ENCODE measurements around the gene BICRA.
A peak's percentile ranks its signal among the peaks of the same experiment; 100 is the strongest.

BICRA gene

DNA sequence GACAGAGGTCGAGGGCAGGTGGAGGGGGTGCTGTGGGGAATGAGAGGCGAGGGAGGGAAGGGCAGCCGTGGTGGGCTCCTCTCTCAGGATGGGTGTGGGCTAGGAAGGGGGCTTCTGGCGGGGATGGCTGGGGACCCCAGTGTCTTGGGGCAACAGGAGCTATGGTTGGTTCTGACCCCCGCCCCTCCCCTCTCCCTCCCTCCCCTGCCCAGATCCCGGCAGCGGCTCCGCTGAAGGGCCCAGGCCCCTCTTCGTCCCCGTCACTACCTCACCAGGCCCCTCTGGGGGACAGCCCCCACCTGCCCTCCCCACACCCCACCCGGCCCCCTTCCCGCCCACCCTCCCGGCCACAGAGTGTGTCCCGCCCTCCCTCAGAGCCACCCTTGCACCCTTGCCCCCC is 85.0 kb downstream of the BICRA start:
- DNase-seq (ENCODE audit: low read depth in 2 of 2), result no peak

DNA sequence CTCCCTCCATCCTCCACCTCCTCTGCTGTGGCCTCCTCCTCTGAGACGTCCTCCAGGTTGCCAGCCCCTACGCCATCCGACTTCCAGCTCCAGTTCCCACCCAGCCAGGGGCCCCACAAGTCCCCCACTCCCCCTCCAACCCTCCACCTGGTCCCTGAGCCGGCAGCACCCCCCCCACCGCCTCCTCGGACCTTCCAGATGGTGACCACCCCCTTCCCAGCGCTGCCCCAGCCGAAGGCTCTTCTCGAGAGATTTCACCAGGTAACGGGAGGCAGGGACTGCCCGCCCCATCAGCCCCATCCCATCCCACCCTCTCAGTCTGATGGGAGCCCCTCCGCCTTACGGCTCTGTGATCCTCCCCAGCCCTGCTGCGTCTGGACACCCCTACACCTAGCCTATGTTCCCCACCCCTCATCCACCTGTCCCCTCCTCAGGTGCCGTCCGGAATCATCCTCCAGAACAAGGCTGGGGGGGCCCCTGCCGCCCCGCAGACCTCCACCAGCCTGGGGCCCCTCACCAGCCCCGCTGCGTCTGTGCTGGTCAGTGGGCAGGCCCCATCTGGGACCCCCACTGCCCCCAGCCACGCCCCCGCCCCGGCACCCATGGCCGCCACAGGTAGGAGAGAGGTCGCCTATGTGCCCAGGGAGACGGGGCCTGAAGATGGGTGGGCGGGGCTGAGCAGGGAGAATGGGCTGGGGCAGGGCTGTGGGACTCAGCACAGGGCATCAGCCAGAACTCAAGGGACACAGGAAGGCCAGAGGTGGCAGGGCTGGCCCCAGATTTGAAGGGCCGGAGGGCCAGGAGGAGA is 85.7 kb downstream of the BICRA start:
- no peak for DNase-seq (ENCODE audit: low read depth in 2 of 2)

DNA sequence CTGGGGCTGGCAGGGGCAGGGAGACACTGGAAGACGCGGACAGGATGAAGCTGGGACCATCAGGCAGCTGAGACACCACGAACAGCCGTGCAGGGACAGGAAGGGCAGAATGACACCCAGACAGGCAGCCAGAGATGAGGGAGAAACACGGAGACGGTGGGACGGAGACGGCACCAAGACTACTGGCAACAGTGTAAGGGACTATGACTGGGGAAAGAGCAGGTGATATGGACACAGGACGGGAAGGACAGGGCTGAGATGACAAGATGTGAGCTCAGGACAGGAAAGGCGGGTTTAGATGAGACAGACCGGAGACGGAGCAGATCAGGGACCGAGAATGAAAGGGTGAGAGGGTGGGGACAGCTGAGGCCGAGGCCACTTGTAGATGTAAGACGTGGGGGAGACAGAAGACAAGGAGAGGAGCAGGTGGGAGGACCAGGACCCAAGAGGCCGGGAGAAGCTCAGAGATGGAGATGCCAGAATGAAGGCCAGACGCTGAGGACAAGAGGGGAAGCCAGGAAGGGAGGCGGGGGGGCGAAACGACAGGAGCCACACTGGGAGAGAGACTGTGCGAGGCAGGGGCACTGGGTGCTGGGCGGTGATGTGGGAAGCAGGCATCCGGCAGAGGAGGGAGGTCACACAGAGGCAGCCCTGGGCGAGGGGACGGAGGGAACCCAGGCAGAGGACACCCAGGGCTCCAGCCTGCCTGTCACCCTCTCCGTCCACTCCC is 86.8 kb downstream of the BICRA start:
- no peak for DNase-seq (ENCODE audit: low read depth in 2 of 2)

DNA sequence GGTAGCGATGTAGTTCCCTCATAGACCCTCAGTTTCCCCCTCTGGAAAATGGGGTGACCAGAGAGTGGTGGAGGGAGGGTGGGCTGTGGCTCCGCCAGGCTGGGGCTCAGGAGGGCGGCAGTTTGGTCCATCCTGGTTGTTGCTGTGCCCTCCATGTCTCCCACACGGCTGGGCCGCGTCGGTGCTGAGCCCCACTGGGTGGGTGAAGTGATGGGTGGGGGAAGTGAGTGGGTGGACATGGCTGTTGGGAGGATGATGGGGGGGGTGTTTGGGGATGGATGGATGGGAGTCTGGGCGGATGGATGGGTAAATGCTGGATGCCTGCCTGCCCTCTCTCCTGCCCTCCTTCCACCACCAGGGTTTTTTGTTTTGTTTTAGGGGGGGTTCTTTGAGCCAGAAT is 87.7 kb downstream of the BICRA start:
- no peak for DNase-seq (ENCODE audit: low read depth in 2 of 2)

DNA sequence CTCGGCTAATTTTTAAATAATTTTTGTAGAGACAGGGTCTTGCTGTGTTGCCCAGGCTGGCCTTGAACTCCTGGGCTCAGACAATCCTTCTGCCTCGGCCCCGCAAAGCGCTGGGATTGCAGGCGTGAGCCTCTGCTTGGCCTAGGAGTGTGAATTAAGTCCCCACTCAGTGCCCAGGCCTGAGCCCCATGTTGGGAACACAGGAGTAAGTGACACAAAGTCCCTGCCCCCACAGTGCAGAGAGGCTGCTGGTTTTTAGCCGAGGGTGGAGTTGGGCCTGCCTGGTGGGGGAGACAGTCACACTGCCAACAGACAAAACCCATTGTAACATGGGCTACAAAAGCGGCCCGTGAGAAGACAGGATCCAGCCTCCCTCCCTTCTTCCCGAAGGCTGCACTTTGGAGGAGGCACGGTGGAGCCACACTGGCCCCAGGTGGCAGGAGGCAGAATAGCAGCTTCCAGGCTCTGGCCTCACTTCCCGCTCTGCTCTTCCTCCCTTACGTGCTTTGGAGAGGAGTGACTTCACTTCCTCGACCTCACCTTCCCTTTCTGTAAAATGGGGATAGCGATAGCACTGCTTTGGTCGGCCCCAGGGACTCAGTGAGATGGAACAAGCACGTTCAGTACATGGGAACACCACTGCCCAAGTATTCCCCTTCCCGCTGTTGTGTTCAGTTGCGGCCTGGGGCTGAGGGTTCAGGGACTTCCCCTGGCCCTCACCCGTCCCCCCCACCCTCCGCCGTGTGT is 89.1 kb downstream of the BICRA start:
- DNase-seq (ENCODE audit: low read depth in 2 of 2), result peak; percentile 24 to 44

DNA sequence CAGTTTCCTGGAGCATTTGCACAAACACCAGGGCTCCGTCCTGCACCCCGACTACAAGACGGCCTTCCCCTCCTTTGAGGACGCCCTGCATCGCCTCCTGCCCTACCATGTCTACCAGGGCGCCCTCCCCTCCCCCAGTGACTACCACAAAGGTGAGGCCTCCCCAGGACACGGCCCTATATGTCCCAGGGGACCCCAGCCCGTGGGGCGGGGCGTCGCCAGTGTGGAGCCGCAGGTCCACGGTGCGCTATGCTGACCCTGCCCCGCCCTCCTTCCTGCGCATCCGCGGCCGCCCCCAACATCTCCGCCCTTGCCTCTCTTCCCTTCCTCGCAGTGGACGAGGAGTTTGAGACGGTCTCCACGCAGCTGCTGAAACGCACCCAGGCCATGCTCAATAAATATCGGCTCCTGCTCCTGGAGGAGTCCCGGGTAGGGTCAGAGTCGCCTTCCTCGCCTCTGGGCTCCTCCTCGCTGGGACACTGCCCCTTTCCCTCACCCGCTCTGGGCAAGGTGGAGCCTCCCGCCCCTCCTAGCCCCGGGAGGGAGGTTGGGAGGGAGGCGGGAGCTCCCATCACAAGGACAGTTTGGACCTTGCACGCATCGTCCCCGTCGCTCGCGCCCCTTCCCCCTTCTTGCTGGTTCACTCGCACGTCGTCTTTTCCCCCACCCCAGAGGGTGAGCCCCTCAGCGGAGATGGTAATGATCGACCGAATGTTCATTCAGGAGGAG is 89.9 kb downstream of the BICRA start:
- DNase-seq (ENCODE audit: low read depth in 2 of 2), result no peak

DNA sequence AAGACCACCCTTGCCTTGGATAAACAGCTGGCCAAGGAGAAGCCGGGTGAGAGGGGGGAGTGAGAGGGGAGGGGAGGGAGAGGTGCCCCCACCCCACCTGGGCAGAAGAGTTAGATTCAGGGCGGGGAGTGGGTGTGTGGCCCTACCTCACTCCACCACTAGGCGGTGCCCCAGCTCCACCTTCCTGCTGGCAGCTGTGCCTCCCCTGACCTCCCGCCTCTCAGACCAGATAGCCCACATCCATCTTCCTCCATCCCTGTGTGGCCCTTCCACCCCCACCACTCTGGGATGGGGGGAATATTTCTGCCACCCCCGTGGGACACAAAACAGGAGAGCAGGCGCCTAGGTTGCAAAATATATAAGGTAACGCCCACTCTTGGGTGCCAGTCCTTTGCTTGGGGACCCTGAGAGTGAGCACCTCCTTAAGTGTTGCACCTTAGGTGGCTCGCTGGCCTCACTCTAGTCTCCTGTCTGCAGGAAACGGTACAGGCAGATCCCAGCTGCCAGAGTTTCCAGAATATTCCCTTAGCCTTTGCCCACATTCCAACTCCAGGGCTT is 90.5 kb downstream of the BICRA start:
- peak; percentile 20 to 33 for DNase-seq (ENCODE audit: low read depth in 2 of 2)

DNA sequence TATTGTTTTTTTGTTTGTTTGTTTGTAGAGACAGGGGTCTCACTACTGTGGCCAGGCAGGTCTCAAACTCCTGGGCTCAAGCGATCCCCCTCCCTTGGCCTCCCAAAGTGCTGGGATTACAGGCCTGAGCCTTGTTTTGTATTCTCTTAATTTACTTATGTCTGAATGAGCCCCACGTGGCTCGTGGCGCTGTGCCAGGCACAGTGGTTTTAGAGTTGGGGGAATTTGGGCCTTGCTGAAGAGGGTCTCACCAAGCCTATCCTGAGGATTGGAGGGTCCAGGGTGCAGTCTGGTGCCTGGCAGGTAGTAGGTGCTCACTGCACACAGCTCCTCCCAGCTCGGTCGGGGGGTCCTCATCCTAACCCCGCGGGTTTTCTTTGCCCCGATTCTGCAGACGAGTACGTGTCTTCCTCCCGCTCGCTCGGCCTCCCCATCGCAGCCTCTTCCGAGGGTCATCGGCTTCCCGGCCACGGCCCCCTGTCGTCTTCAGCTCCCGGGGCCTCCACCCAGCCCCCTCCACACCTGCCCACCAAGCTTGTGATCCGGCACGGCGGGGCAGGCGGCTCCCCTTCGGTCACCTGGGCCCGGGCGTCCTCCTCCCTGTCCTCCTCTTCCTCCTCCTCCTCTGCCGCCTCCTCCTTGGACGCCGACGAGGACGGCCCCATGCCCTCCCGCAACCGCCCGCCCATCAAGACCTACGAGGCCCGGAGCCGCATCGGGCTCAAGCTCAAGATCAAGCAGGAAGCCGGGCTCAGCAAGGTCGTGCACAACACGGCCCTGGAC is 92.2 kb downstream of the BICRA start:
- no peak for DNase-seq (ENCODE audit: low read depth in 2 of 2)

DNA sequence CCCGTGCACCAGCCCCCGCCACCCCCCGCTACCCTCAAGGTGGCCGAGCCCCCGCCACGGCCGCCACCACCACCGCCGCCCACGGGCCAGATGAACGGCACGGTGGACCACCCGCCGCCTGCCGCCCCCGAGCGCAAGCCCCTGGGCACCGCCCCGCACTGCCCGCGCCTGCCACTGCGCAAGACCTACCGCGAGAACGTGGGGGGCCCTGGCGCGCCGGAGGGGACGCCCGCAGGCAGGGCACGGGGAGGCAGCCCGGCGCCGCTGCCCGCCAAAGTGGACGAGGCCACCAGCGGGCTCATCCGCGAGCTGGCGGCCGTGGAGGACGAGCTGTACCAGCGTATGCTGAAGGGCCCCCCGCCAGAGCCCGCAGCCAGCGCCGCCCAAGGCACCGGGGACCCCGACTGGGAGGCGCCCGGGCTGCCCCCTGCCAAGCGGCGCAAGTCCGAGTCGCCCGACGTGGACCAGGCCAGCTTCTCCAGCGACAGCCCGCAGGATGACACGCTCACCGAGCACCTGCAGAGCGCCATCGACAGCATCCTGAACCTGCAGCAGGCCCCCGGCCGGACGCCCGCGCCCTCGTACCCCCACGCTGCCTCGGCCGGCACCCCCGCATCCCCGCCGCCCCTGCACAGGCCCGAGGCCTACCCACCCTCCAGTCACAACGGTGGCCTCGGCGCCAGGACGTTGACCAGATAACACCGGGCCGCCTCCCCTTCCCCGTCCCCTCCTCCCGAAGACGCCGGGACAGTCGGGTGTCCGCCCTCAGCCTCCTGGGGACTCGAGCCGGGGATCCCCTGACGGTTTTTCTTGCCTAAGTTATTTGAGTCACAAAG is 93.0 kb downstream of the BICRA start:
- no peak for DNase-seq (ENCODE audit: low read depth in 2 of 2)

DNA sequence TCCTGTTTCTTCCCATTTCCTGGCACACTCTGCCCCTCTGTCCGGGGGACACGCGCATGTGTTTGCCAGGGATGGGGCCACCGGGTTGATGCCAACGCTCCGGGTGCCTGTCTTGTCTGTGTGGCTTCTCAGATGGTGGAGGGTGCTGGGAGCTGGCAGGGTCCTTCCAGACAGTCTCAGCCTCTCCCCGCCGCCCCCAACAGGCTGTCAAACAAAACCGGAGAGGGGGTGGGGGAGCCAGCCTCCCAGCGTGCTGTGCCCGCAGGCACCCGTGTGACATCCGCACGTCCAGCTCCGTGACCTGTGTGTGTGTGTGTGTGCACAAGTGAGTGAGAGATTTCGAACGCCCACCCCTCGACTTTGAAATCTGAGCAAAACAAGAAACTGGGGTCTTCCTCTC is 93.7 kb downstream of the BICRA start:
- DNase-seq (ENCODE audit: low read depth in 2 of 2), result no peak

DNA sequence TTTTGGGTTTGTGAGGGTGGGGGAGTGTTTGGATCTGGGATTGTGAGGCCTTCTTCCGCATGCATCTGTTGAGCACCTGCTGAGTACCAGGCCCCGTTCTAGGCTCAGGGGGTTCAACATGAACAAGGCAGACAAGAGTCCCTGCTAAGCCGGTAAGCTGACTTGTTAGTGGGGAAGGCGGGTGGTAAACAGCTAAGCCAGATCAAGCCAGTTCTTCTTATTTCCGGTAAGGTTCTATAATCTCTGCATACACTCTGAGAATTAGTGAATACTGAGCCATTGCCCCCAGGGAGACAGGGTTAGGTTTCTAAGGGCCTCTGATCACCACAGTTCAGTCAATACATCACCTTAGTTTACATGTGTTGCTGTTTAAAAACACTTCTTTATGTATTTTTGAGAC is 94.4 kb downstream of the BICRA start:
- no peak for DNase-seq (ENCODE audit: low read depth in 2 of 2)

DNA sequence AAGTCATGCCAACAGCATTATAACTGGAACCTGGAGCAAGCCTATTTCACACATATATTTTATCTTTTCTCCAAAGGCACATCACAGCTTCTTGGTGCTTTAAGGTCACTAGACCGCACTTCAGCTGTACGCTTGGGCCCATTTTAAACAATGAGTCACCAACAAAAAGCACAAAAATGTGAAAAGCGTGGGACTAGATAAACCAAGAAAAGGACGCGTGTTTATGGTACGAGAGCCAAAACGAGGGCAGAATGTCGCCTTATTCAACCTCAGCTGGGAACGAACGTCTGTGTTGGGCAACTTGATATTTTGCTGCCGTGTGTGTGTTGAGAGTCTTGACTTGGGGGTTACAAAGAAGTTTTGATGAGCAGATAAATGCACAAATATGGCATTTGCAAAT is 95.1 kb downstream of the BICRA start:
- DNase-seq (ENCODE audit: low read depth in 2 of 2), result no peak

DNA sequence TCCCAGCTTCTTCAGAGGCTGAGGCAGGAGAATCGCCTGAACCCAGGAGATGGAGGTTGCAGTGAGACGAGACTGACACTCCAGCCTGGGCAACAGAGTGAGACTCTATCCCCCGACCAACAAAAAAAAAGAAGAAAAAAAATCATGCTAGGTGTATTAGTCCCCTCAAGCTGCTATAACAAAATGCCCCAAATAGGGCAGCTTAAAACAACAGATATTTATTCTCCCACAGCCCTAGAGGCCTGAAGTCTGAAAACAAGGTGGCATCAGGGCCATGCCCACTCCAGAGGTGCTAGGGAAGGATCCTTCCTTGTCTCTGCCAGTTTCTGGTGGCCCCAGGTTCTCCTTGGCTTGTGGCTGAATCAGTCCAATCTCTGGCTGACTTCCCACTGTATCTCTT is 95.7 kb downstream of the BICRA start:
- DNase-seq (ENCODE audit: low read depth in 2 of 2), result no peak

DNA sequence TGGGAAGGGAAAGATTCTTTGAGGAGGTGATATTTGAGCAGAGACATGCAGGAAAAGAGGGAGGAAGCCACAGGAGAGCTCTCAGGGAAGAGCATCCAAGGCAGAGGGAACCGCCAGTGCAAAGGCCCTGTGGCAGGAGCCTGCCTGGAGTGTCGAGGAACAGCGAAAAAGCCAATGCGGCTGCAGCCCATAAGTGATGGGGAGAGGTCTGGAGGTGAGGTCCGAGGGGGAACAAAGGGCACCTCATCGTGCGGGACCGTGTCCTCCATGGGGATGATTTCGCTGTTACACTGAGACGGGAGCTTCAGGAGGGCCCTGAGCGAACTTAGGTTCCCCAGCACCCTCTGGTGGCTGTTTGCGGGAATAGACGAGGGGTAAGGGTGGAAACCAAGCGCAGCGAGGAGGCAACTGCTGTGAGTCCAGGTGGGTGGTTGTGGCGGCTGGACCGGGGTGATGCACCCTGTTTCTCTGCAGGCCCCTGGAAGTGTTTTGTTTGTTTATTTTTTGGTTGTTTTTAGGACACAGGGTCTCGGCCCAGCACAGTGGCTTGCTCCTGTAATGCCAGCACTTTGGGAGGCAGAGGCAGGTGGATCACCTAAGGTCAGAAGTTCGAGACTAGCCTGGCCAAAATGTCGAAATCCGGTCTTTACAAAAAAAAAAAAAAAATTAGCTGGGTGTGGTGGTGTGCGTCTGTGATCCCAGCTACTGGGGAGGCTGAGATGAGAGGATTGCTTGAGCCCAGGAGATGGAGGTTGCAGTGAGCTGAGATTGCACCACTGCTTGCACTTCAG is 98.4 kb downstream of the BICRA start:
- DNase-seq (ENCODE audit: low read depth in 2 of 2), result peak; percentile 65 to 72

DNA sequence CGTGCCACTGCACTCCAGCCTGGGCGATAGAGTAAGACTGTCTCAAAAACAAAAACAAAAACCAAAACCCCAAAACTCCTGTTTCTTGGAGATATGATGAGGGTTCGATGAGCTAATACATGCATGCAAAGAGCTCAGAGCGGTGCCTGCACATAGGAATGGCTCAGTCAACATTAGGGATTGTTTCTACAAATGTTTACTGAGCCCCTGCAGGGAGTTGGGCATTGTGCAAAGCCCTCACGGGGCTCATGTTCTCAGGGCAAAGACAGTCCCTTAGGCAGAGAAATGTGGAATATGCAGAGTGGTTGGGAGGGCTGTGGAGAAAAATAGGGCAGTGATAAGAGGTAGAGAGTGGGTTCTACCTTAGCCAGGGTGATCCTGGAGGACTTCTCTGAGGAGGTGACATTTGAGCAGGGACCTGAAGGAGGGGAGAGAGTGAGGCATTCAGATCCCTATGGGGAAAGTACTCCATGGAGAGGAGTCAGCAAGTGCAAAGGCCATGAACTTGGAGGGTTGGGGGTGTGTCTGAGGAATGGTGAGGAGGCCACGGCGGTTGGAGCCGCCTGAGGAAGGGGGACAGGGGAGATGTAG is 102.8 kb downstream of the BICRA start:
- DNase-seq (ENCODE audit: low read depth in 2 of 2), result no peak

DNA sequence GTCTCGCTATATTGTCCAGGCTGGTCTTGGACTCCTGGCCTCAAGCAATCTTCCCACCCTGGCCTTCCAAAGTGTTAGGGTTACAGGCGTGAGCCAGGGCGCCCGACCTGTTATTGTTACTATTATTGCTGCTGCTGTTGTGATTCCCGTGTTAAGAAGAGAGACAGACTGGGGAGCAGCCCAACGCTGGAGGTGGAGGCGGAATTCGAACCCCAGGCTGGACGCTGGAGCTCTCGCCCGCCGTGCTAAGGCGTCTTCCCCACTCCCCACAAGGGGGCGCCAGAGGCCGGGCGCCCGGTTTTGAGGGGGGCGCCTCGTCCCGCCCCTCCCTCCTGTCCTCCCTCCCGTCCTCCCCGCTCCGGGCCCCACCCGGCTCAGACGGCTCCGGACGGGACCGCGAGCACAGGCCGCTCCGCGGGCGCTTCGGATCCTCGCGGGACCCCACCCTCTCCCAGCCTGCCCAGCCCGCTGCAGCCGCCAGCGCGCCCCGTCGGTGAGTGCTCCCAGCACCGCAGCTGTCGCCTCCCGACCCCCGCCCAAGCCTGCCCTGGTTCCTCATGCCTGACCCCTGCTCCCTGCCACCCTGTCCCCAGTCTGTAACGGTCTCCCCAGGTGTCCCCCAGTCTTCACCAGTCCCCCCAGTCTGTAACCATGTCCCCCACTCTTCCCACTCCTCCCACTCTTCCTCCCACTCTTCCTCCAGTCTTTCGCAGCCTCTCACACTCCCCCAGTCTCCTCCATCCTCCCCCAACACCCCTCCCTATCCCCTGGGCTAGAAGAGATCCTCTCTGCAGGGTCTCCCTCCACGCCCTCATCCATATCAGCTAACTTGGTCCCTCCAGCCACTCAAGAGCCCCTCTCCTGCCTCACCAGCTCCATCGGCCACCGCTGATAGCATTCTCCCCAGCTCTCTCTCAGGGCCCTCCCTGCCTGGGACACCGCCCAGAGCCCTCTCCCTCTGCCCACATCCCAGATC is 104.4 kb downstream of the BICRA start, which contains the start of gene EHD2:
Gene EHD2 (plus strand): TSS at position 377 of the 976 bp plus-strand sequence. CDS start 3,191 bp downstream, outside the sequence.
- peak; percentile 25 to 37 for DNase-seq (ENCODE audit: low read depth in 2 of 2)

DNA sequence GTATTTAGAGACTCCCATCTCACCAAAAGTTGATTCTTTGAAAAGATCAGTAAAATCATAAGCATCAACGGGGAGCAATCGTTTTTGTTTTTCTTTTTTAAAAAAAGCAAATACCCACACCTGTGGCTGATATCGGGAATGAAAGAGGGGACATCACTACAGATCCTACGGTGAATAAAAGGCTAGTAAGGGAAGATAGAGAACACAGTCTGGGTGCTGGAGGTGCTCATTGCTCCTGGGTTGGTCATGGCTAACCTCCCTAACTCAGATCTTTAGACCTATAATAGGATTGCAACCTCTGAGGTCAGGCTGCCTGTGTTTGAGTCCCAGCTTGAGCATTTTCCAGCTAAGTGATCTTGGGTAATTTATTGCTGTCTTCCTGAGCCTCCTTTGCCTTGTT is 105.4 kb downstream of the BICRA start:
- DNase-seq (ENCODE audit: low read depth in 2 of 2), result no peak
